Lower leg skin (tissue), 3 donors: ENCODE results near the gene ACAP1.

ENCODE experiments used
- CTCF ChIP-seq, 3 donors: fragments of 450-650 bp; IDR thresholded peaks; one replicate each; pipeline ENCODE4 v1.5.1; 2016; ENCODE audit warnings: antibody characterized with exemption in 3 of 3, mild to moderate bottlenecking in 3 of 3, moderate library complexity in 2 of 3
- POLR2A ChIP-seq, 2 donors: fragments of 450-650 bp; IDR thresholded peaks; one replicate each; pipeline ENCODE4 v1.6.1; 2016 to 2017; ENCODE audit warnings: antibody characterized with exemption in 2 of 2, mild to moderate bottlenecking in 1 of 2, moderate library complexity in 1 of 2

GRCh38 chr17:7329374-7329996, 6.8 kb upstream of the ACAP1 start:
- TF ChIP-seq POLR2A (IDR thresholded peaks at IDR 0.05) = peak in 1 of 2 donors; percentile 61
- no peak for TF ChIP-seq CTCF (IDR thresholded peaks at IDR 0.05)
